GM18951 (cell line): ENCODE data around the gene MEIKIN.

Experiments used
- POLR2A ChIP-seq: IDR thresholded peaks from 4 replicates; pipeline ENCODE4 v1.6.1; 2011; ENCODE audit warnings: mild to moderate bottlenecking; ENCODE audit not compliant: insufficient read length, insufficient read depth; ENCODE audit errors: extremely low read depth
- in situ Hi-C: fragments of 300-500 bp; cut with MboI; formaldehyde crosslinking; loops from one replicate; pipeline ENCODE4 v1.12.0; 2022; ENCODE audit warnings: low sequenced_read_pairs, mixed read lengths, inconsistent platforms; ENCODE audit not compliant: unreplicated experiment

MEIKIN gene

GRCh38 chr5:131959906-131960305, 14.4 kb upstream of the MEIKIN start:
- TF ChIP-seq POLR2A, result no peak
- in situ Hi-C loops, result no loop called here

- in situ Hi-C loops, result no loop called here
These were observed 13.7 kb upstream of the MEIKIN start for GRCh38 chr5:131959136-131959535.

GRCh38 chr5:131957721-131958441, 12.4 kb upstream of the MEIKIN start:
- in situ Hi-C loops, result no loop called here
- no peak for TF ChIP-seq POLR2A

More at GRCh38 chr5:131959136-131959535, 13.7 kb upstream of the MEIKIN start:
- TF ChIP-seq POLR2A, result no peak

- no peak for TF ChIP-seq POLR2A
These were observed 8.5 kb upstream of the MEIKIN start for GRCh38 chr5:131953969-131954368.

GRCh38 chr5:131952301-131952857, 6.9 kb upstream of the MEIKIN start:
- in situ Hi-C loops, result no loop called here
- no peak for TF ChIP-seq POLR2A

More at GRCh38 chr5:131953969-131954368, 8.5 kb upstream of the MEIKIN start:
- in situ Hi-C loops, result no loop called here

GRCh38 chr5:131950706-131951105, 5.2 kb upstream of the MEIKIN start:
- in situ Hi-C loops, result no loop called here
- TF ChIP-seq POLR2A, result no peak

- in situ Hi-C loops, result no loop called here
- no peak for TF ChIP-seq POLR2A
These were observed 2.0 kb upstream of the MEIKIN start for GRCh38 chr5:131947445-131947844.

GRCh38 chr5:131944702-131945550, 537 bp downstream of the MEIKIN start:
- no peak for TF ChIP-seq POLR2A
- in situ Hi-C loops, result loop anchor here (5.0 kb wide), 1 partner anchor 42 kb away; no protein-coding TSS in a partner anchor

GRCh38 chr5:131943916-131944315, 1.5 kb downstream of the MEIKIN start:
- no peak for TF ChIP-seq POLR2A
- in situ Hi-C loops, result loop anchor here (5.0 kb wide), 1 partner anchor 43 kb away; no protein-coding TSS in a partner anchor

GRCh38 chr5:131942016-131942415, 3.4 kb downstream of the MEIKIN start:
- TF ChIP-seq POLR2A, result no peak
- in situ Hi-C loops, result loop anchor here (5.0 kb wide), 1 partner anchor 45 kb away; no protein-coding TSS in a partner anchor

- in situ Hi-C loops, result loop anchor here (5.0 kb wide), 1 partner anchor 47 kb away; no protein-coding TSS in a partner anchor
- TF ChIP-seq POLR2A, result no peak
These were observed 5.6 kb downstream of the MEIKIN start for GRCh38 chr5:131939690-131940345.

- no peak for TF ChIP-seq POLR2A
These were observed 13.2 kb downstream of the MEIKIN start for GRCh38 chr5:131932235-131932634.

GRCh38 chr5:131928957-131929356, 16.5 kb downstream of the MEIKIN start:
- no peak for TF ChIP-seq POLR2A
- in situ Hi-C loops, result no loop called here

More at GRCh38 chr5:131932235-131932634, 13.2 kb downstream of the MEIKIN start:
- in situ Hi-C loops, result no loop called here
